GM12864 (cell line): ENCODE results near the gene CYP3A7.
"Not testable (repeated sequence)": the region's sequence is repeated elsewhere in the genome, so short reads cannot be mapped to it uniquely, and the experiment has no call there.

Source experiments
- DNase-seq: peaks from one replicate; pipeline ENCODE4 v3.0.0-alpha.2; 2011; ENCODE audit warnings: low read depth
- H3K4me3 ChIP-seq: 2 replicates; pipeline ENCODE4 v1.5.1; 2011; ENCODE audit warnings: mild to moderate bottlenecking, low read depth, low read length, control low read depth
- TF ChIP-seq, protein P1 (sequence below): IDR thresholded peaks from 2 replicates; pipeline ENCODE4 v1.5.1; 2011; ENCODE audit warnings: low read depth, mild to moderate bottlenecking, moderate library complexity, low read length, control low read depth, inconsistent platforms; ENCODE audit errors: missing control alignments

Gene CYP3A7

GRCh38 chr7:99730992-99731391 lies 4.0 kb downstream of the CYP3A7 start:
- no peak for DNase-seq
- TF ChIP-seq, protein P1, sequence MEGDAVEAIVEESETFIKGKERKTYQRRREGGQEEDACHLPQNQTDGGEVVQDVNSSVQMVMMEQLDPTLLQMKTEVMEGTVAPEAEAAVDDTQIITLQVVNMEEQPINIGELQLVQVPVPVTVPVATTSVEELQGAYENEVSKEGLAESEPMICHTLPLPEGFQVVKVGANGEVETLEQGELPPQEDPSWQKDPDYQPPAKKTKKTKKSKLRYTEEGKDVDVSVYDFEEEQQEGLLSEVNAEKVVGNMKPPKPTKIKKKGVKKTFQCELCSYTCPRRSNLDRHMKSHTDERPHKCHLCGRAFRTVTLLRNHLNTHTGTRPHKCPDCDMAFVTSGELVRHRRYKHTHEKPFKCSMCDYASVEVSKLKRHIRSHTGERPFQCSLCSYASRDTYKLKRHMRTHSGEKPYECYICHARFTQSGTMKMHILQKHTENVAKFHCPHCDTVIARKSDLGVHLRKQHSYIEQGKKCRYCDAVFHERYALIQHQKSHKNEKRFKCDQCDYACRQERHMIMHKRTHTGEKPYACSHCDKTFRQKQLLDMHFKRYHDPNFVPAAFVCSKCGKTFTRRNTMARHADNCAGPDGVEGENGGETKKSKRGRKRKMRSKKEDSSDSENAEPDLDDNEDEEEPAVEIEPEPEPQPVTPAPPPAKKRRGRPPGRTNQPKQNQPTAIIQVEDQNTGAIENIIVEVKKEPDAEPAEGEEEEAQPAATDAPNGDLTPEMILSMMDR, result no peak

GRCh38 chr7:99730238-99730810 lies 4.7 kb downstream of the CYP3A7 start:
- H3K4me3 ChIP-seq, result no peak overlapping the region
- TF ChIP-seq, protein P1, result no peak
- no peak for DNase-seq

More at GRCh38 chr7:99730992-99731391, 4.0 kb downstream of the CYP3A7 start:
- no peak overlapping the region for H3K4me3 ChIP-seq

DNA sequence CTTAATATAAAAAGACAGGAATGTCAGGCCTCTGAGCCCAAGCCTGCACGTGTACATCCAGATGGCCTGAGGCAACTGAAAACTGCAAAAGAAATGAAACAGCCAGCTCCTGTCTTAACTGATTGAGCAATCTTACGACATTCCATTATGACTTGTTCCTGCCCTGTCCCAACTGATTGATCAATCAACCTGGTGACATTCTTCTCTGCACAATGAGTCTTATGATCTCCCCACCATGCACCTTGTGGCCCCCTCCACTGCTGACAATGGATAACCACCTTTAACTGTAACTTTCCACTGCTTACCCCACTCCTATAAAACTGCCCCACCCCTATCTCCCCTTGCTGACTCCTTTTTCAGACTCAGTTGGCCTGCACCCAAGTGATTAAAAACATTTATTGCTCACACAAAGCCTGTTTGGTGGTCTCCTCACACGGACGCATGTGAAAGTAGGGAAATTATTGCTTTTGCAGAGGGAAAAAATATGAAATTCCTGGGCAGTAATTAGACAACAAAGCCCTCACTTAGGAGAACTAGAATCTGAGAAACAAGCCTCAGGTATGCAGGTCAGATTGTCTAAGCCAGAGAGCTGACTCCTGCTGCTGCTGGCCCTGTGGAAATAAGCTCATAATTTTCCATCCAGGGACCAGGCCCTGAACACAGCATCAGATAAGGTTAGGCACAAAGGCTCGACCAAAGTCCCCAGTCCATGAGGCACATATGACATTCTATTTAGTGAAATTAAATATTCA lies 5.3 kb downstream of the CYP3A7 start:
- no peak for DNase-seq
- H3K4me3 ChIP-seq, result no peak overlapping the region

DNA sequence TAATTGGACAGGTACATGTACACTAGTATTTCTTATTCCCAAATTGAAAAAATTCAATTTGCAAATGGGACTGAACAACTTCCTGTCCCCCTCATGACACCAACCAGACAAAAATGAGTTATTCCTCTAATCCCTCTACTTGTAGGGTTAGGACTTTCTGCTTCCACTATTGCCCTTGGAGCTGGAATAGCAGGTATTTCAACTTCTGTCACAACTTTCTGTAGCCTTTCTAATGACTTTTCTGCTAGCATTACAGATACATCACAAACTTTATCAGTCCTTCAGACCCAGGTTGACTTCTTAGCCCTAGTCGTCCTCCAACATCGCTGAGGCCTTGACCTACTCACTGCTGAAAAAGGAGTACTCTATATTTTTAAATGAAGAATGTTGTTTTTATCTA lies 6.4 kb downstream of the CYP3A7 start:
- TF ChIP-seq, protein P1, result no peak
- H3K4me3 ChIP-seq, result no peak overlapping the region
- DNase-seq, result no peak

More for the DNA sequence above, 5.3 kb downstream of the CYP3A7 start:
- TF ChIP-seq, protein P1, result no peak

GRCh38 chr7:99723201-99723600 lies 11.8 kb downstream of the CYP3A7 start:
- not testable (repeated sequence) for H3K4me3 ChIP-seq, DNase-seq

DNA sequence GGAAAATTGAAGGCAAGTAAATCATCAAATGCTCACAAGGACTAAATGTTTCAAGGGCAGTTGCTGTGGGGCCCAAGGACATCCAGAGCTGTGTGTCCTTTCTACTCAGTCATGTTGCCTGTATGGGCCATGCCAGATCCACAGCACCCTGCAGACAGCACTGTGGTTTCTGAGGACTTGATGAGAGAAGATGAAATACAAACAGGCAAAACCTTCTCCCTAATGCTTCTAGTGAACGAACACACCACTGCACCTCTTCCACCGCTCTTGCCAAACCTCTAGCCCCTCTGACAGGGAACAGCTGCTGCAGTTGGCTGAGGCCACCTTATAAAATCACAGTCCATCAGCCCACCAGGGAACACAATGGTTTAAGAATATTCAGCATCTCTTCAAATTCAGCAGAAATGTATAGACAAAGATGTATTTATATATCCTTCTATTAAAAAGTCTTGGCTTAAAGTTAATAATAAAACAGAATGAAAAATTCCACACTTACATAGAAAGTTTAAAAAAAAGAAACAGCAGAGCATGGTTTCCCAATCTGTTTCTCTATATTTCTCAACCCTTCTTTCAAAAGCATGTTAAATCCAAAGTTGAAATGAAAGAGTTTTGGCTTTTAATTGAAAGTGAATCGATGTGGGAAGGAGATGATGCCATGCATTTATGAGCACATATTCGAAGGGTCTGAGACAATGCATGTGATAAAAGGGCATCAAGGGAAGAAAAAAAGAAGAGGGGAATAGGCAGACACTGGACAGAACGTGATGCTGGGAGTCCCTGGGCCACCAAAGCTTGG lies 14.0 kb downstream of the CYP3A7 start:
- DNase-seq, result no peak
- no peak overlapping the region for H3K4me3 ChIP-seq
- TF ChIP-seq, protein P1, result no peak
